HEK293 (cell line): ENCODE data around the gene TPD52L3.

ENCODE experiments used
- CTCF ChIA-PET: fragments of 350-600 bp; formaldehyde crosslinking; extraction: SDS; loops from one replicate; lab custom pipeline; 2021; ENCODE audit warnings: antibody characterized with exemption; lab: Yijun Ruan, JAX
- POLR2A ChIA-PET: fragments of 300-600 bp; formaldehyde crosslinking; extraction: SDS; loops from one replicate; lab custom pipeline; 2020; ENCODE audit warnings: antibody characterized with exemption, inconsistent platforms; lab: Yijun Ruan, JAX
- H3K27ac ChIP-seq: fragments of 200-500 bp; sonication (Bioruptor generic); 2 replicates; pipeline ENCODE4 v1.5.1; 2014; ENCODE audit warnings: low read depth, low read length, control low read depth, inconsistent platforms; ENCODE audit errors: extremely low read depth
- H3K36me3 ChIP-seq, 2 experiments: fragments of 200-500 bp in 1 of 2; sonication (Bioruptor generic) in 1 of 2; 1 replicate in 1 of 2; 2 replicates in 1 of 2; pipeline ENCODE4 v1.5.1; 2014 to 2017; ENCODE audit warnings: inconsistent platforms in 2 of 2, low read length in 2 of 2; ENCODE audit not compliant: control insufficient read depth in 2 of 2, insufficient read depth in 1 of 2
- H3K4me1 ChIP-seq: fragments of 200-500 bp; sonication (Bioruptor generic); 2 replicates; pipeline ENCODE4 v1.5.1; 2014; ENCODE audit warnings: mild to moderate bottlenecking, low read length, inconsistent platforms; ENCODE audit not compliant: control insufficient read depth, insufficient read depth
- H3K4me3 ChIP-seq: 2 replicates; pipeline ENCODE4 v1.5.1; 2011; ENCODE audit warnings: low read depth, mild to moderate bottlenecking, control low read depth, low read length, moderate library complexity
- H3K9me3 ChIP-seq: fragments of 200-500 bp; sonication (Bioruptor generic); 2 replicates; pipeline ENCODE4 v1.5.1; 2014; ENCODE audit warnings: low read depth, low read length, inconsistent platforms; ENCODE audit not compliant: control insufficient read depth, insufficient read depth
- GLIS1 ChIP-seq: fragments of 450-650 bp; formaldehyde crosslinking; IDR thresholded peaks from 2 replicates; pipeline ENCODE4 v1.5.1; 2016; ENCODE audit warnings: missing biosample characterization, missing genetic modification characterization
- KLF8 ChIP-seq: fragments of 450-650 bp; formaldehyde crosslinking; IDR thresholded peaks from 2 replicates; pipeline ENCODE4 v1.5.1; 2016; ENCODE audit warnings: missing biosample characterization, missing genetic modification characterization
- ZNF169 ChIP-seq: fragments of 450-650 bp; formaldehyde crosslinking; IDR thresholded peaks from 2 replicates; pipeline ENCODE4 v1.5.1; 2016; ENCODE audit warnings: missing biosample characterization, missing genetic modification characterization
- ZNF324 ChIP-seq: fragments of 450-650 bp; formaldehyde crosslinking; IDR thresholded peaks from 2 replicates; pipeline ENCODE4 v1.5.1; 2016; ENCODE audit warnings: missing biosample characterization, missing genetic modification characterization
- ZNF37A ChIP-seq: fragments of 450-650 bp; IDR thresholded peaks from 2 replicates; pipeline ENCODE4 v1.5.1; 2018; ENCODE audit warnings: missing biosample characterization, missing genetic modification characterization
- ZNF426 ChIP-seq: fragments of 450-650 bp; formaldehyde crosslinking; IDR thresholded peaks from 2 replicates; pipeline ENCODE4 v1.5.1; 2017; ENCODE audit warnings: missing biosample characterization, missing genetic modification characterization, mild to moderate bottlenecking, inconsistent platforms, moderate library complexity
- ZNF645 ChIP-seq: fragments of 450-650 bp; formaldehyde crosslinking; IDR thresholded peaks from 2 replicates; pipeline ENCODE4; 2016; ENCODE audit warnings: missing biosample characterization, missing genetic modification characterization
- TF ChIP-seq, protein P1 (sequence below): fragments of 450-650 bp; formaldehyde crosslinking; IDR thresholded peaks from 2 replicates; pipeline ENCODE4 v1.5.1; 2016; ENCODE audit warnings: missing biosample characterization, missing genetic modification characterization, low read depth
- TF ChIP-seq, protein P2 (sequence below): fragments of 450-650 bp; formaldehyde crosslinking; IDR thresholded peaks from 2 replicates; pipeline ENCODE4 v1.5.1; 2017; ENCODE audit warnings: missing biosample characterization, mild to moderate bottlenecking, missing genetic modification characterization, moderate library complexity

Gene TPD52L3

GRCh38 chr9:6367128-6367890 lies 39.1 kb downstream of the TPD52L3 start:
- H3K4me3 ChIP-seq = no peak overlapping the region
- H3K4me1 ChIP-seq = no peaks in the 10 kb centered on the region
- no peaks in the 10 kb centered on the region for H3K36me3 ChIP-seq
- CTCF ChIA-PET = interaction anchor here (1.5 kb wide), 1 partner anchor 12 kb away, joined by 4 read pairs; no protein-coding TSS in a partner anchor
- no peak for TF ChIP-seq ZNF426 (tag by site-specific recombination)
- TF ChIP-seq ZNF169 = no peak
- TF ChIP-seq ZNF324 (tag by site-specific recombination) = no peak
- TF ChIP-seq, protein P1, sequence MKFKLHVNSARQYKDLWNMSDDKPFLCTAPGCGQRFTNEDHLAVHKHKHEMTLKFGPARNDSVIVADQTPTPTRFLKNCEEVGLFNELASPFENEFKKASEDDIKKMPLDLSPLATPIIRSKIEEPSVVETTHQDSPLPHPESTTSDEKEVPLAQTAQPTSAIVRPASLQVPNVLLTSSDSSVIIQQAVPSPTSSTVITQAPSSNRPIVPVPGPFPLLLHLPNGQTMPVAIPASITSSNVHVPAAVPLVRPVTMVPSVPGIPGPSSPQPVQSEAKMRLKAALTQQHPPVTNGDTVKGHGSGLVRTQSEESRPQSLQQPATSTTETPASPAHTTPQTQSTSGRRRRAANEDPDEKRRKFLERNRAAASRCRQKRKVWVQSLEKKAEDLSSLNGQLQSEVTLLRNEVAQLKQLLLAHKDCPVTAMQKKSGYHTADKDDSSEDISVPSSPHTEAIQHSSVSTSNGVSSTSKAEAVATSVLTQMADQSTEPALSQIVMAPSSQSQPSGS (tag by site-specific recombination) = no peak
- no peak for TF ChIP-seq ZNF645 (tag by site-specific recombination)
- TF ChIP-seq ZNF37A (tag by site-specific recombination) = no peak
- no peak for TF ChIP-seq GLIS1
- TF ChIP-seq, protein P2, sequence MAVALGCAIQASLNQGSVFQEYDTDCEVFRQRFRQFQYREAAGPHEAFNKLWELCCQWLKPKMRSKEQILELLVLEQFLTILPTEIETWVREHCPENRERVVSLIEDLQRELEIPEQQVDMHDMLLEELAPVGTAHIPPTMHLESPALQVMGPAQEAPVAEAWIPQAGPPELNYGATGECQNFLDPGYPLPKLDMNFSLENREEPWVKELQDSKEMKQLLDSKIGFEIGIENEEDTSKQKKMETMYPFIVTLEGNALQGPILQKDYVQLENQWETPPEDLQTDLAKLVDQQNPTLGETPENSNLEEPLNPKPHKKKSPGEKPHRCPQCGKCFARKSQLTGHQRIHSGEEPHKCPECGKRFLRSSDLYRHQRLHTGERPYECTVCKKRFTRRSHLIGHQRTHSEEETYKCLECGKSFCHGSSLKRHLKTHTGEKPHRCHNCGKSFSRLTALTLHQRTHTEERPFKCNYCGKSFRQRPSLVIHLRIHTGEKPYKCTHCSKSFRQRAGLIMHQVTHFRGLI (tag by site-specific recombination) = no peak
- H3K9me3 ChIP-seq = no peaks in the 10 kb centered on the region
- POLR2A ChIA-PET = interaction anchor here (0.5 kb wide), 1 partner anchor 175 kb away, joined by 5 read pairs; no protein-coding TSS in a partner anchor
- H3K27ac ChIP-seq = no peak overlapping the region

DNA sequence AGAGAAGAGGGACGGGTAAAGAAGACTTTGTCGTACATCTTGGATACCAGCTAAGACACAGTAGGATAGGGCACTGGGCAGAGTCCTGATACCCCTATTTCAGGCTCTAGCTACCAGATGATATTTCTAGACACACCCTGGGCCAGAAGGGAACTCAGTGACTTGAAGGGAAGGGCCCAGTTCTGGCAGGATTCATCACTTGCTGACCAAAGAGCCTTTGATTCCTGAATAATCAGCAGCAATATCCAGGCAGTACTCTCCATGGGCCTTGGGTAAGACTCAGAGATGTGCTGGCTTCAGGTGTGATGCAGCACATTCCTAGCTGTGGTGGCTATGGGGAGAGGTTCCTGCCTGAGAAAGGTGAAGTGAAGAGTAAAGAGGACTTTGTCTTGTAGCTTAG lies 40.7 kb downstream of the TPD52L3 start:
- H3K4me1 ChIP-seq = no peaks in the 10 kb centered on the region
- H3K9me3 ChIP-seq = no peaks in the 10 kb centered on the region
- no peak overlapping the region for H3K4me3 ChIP-seq
- ChIA-PET CTCF (interaction anchor here (2.1 kb wide), 1 partner anchor 14 kb away, joined by 5 read pairs; no protein-coding TSS in a partner anchor), POLR2A (no interaction called here)
- TF ChIP-seq KLF8 (tag by site-specific recombination) = no peak
- H3K27ac ChIP-seq = no peak overlapping the region
- H3K36me3 ChIP-seq = no peaks in the 10 kb centered on the region
